Measurements from ENCODE around the gene DACT3.

- TF ChIP-seq POLR2A (IDR thresholded peaks at IDR 0.05; ENCODE audit: low read length) (no peak), GATA1 (IDR thresholded peaks at IDR 0.05; ENCODE audit: low read depth, low read length) (no peak)
Measured at GRCh38 chr19:46603195-46603637, 57.8 kb downstream of the DACT3 start.

All from erythroblast (primary cell).